Parathyroid adenoma (tissue), 2 donors: ENCODE results near the gene COQ9.
"Not testable (repeated sequence)": the region's sequence is repeated elsewhere in the genome, so short reads cannot be mapped to it uniquely, and the experiment has no call there.

Experiments
- H2AFZ ChIP-seq: fragments of 300-600 bp; sonication (generic); one replicate; pipeline ENCODE4 v1.7.0; 2017; ENCODE audit warnings: antibody characterized with exemption, mild to moderate bottlenecking
- H3K27ac ChIP-seq: fragments of 300-600 bp; sonication (generic); one replicate; pipeline ENCODE4 v1.7.0; 2017
- H3K27me3 ChIP-seq: fragments of 300-600 bp; sonication (generic); one replicate; pipeline ENCODE4 v1.7.0; 2017; ENCODE audit warnings: low read length; ENCODE audit not compliant: control insufficient read depth, insufficient read depth
- H3K36me3 ChIP-seq: fragments of 300-600 bp; sonication (generic); one replicate; pipeline ENCODE4 v1.7.0; 2017; ENCODE audit warnings: low read length; ENCODE audit not compliant: control insufficient read depth, insufficient read depth
- H3K4me1 ChIP-seq: fragments of 300-600 bp; sonication (generic); one replicate; pipeline ENCODE4 v1.7.0; 2017; ENCODE audit warnings: control low read depth
- H3K4me2 ChIP-seq: fragments of 300-600 bp; sonication (generic); one replicate; pipeline ENCODE4 v1.7.0; 2017; ENCODE audit warnings: low read length
- H3K4me3 ChIP-seq: fragments of 300-600 bp; sonication (generic); one replicate; pipeline ENCODE4 v1.7.0; 2017; ENCODE audit warnings: low read depth, low read length
- H3K79me2 ChIP-seq: fragments of 300-600 bp; sonication (generic); one replicate; pipeline ENCODE4 v1.7.0; 2017; ENCODE audit warnings: control low read depth
- H3K9ac ChIP-seq: fragments of 300-600 bp; sonication (generic); one replicate; pipeline ENCODE4 v1.7.0; 2017; ENCODE audit warnings: mild to moderate bottlenecking
- H3K9me3 ChIP-seq: fragments of 300-600 bp; sonication (generic); one replicate; pipeline ENCODE4 v1.7.0; 2017; ENCODE audit warnings: low read length; ENCODE audit not compliant: control insufficient read depth
- TF ChIP-seq, protein P1 (sequence below): fragments of 300-600 bp; sonication (generic); IDR thresholded peaks from one replicate; pipeline ENCODE4 v1.7.0; 2017; ENCODE audit warnings: antibody characterized with exemption, mild to moderate bottlenecking
- donor health status: primary hyperparathyroidism.

Gene COQ9

DNA sequence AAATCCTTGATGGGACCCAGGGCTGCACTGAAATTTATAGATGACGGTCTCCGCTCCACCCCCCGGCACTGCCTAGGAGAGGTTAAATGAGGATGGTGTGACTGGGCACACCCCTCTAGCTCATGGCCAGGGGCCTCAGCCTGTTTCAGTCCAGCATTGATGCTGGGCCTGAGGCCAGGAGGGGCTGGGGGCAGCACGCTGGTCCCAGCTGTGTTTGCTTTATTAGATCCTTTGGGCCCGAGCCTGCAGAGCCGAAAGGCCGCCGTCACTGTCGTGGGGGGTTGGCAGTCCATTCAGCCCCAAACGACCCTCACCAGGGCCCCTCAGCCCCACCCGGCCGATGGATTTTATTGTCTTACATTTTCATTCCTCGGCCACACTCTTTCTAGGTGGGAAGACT, 49.8 kb downstream of the COQ9 start:
- Histone ChIP-seq H3K79me2 (no peaks in the 10 kb centered on the region), H3K4me1 (no peaks in the 10 kb centered on the region), H3K4me3 (no peak overlapping the region), H2AFZ (no peak overlapping the region), H3K27me3 (no peaks in the 10 kb centered on the region), H3K9ac (no peak overlapping the region), H3K36me3 (no peaks in the 10 kb centered on the region), H3K9me3 (no peaks in the 10 kb centered on the region), H3K27ac (no peak overlapping the region), H3K4me2 (no peak overlapping the region)
- TF ChIP-seq, protein P1, sequence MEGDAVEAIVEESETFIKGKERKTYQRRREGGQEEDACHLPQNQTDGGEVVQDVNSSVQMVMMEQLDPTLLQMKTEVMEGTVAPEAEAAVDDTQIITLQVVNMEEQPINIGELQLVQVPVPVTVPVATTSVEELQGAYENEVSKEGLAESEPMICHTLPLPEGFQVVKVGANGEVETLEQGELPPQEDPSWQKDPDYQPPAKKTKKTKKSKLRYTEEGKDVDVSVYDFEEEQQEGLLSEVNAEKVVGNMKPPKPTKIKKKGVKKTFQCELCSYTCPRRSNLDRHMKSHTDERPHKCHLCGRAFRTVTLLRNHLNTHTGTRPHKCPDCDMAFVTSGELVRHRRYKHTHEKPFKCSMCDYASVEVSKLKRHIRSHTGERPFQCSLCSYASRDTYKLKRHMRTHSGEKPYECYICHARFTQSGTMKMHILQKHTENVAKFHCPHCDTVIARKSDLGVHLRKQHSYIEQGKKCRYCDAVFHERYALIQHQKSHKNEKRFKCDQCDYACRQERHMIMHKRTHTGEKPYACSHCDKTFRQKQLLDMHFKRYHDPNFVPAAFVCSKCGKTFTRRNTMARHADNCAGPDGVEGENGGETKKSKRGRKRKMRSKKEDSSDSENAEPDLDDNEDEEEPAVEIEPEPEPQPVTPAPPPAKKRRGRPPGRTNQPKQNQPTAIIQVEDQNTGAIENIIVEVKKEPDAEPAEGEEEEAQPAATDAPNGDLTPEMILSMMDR, result no peak

DNA sequence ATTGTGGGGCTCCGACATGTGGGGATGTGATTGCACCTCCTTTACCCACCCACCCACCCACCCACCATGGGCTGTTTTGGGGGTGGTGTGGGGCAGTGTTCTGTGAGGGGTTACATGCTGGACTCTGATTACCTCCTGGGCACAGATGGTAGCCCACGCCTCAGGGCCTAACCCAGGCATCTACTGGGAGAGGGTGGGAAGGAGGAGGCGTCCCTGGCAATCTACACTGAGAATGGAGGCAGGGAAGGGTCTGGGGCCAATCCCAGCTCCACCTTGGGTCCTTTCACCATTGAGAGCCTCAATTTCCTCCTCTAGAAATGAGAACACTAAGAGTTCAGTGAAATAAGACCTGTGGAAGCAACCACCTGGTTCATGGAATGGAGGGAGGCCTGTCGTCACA, 50.8 kb downstream of the COQ9 start:
- H3K79me2 ChIP-seq, result no peaks in the 10 kb centered on the region
- H3K27me3 ChIP-seq, result no peaks in the 10 kb centered on the region
- no peak overlapping the region for H3K27ac ChIP-seq
- H2AFZ ChIP-seq, result no peak overlapping the region
- H3K4me3 ChIP-seq, result no peak overlapping the region
- no peak overlapping the region for H3K9ac ChIP-seq
- no peaks in the 10 kb centered on the region for H3K36me3 ChIP-seq
- TF ChIP-seq, protein P1, result no peak
- H3K4me1 ChIP-seq, result no peaks in the 10 kb centered on the region
- no peak overlapping the region for H3K4me2 ChIP-seq
- no peaks in the 10 kb centered on the region for H3K9me3 ChIP-seq

DNA sequence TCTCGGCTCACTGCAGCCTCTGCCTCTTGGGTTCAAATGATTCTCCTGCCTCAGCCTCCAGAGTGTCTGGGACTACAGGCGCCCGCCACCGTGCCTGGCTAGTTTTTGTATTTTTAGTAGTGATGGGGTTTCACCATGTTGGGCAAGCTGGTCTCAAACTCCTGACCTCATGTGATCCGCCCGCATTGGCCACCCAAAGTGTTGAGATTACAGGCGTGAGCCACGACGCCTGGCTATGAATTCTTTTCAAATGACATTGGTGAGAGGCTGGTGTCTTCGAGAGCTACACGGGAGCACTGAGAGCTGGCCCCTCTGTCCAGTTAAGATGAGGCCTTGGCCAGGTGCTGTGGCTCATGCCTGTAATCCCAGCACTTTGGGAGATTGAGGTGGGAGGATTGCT, 52.7 kb downstream of the COQ9 start:
- H3K4me2 ChIP-seq, result not testable (repeated sequence)

GRCh38 chr16:57500578-57501111, 53.4 kb downstream of the COQ9 start:
- H3K79me2 ChIP-seq, result no peaks in the 10 kb centered on the region
- no peak overlapping the region for H3K4me3 ChIP-seq
- H3K9ac ChIP-seq, result no peak overlapping the region
- no peaks in the 10 kb centered on the region for H3K36me3 ChIP-seq
- no peaks in the 10 kb centered on the region for H3K27me3 ChIP-seq
- H3K4me2 ChIP-seq, result no peak overlapping the region
- H2AFZ ChIP-seq, result no peak overlapping the region
- TF ChIP-seq, protein P1, result no peak
- H3K4me1 ChIP-seq, result peaks cover 18% of the 10 kb centered on the region
- H3K27ac ChIP-seq, result no peak overlapping the region
- no peaks in the 10 kb centered on the region for H3K9me3 ChIP-seq

More for the DNA sequence above, 52.7 kb downstream of the COQ9 start:
- not testable (repeated sequence) for H3K36me3 ChIP-seq, H3K9me3 ChIP-seq, H2AFZ ChIP-seq, H3K27me3 ChIP-seq, H3K79me2 ChIP-seq, H3K27ac ChIP-seq, H3K4me3 ChIP-seq, H3K9ac ChIP-seq
- H3K4me1 ChIP-seq, result peaks cover 11% of the 10 kb centered on the region

GRCh38 chr16:57501492-57501891, 54.2 kb downstream of the COQ9 start:
- no peak overlapping the region for H3K4me3 ChIP-seq
- peaks cover 18% of the 10 kb centered on the region for H3K4me1 ChIP-seq
- TF ChIP-seq, protein P1, result no peak
- no peaks in the 10 kb centered on the region for H3K9me3 ChIP-seq
- H3K27me3 ChIP-seq, result no peaks in the 10 kb centered on the region
- no peak overlapping the region for H3K27ac ChIP-seq
- H3K4me2 ChIP-seq, result no peak overlapping the region
- no peaks in the 10 kb centered on the region for H3K36me3 ChIP-seq
- no peak overlapping the region for H3K9ac ChIP-seq
- no peaks in the 10 kb centered on the region for H3K79me2 ChIP-seq
- H2AFZ ChIP-seq, result no peak overlapping the region
